Loucy (cell line): ENCODE results near the gene OVOL2.

Experiments
- H2AFZ ChIP-seq: fragments of 200-600 bp; sonication (generic); 2 replicates; pipeline ENCODE4 v1.6.0; 2016; ENCODE audit warnings: antibody characterized with exemption, mild to moderate bottlenecking, low read length, moderate library complexity
- H3F3A ChIP-seq: fragments of 200-600 bp; 2 replicates; pipeline ENCODE4 v1.6.0; 2016; ENCODE audit warnings: antibody characterized with exemption, low read depth, mild to moderate bottlenecking
- H3K27me3 ChIP-seq: fragments of 200-600 bp; sonication (generic); 2 replicates; pipeline ENCODE4 v1.6.1; 2014; ENCODE audit warnings: low read length, mild to moderate bottlenecking; ENCODE audit not compliant: insufficient read depth, poor library complexity, severe bottlenecking
- H3K36me3 ChIP-seq: fragments of 200-600 bp; sonication (generic); 2 replicates; pipeline ENCODE4 v1.6.1; 2016; ENCODE audit warnings: low read length; ENCODE audit not compliant: insufficient read depth
- H3K4me1 ChIP-seq: fragments of 200-600 bp; sonication (generic); 2 replicates; pipeline ENCODE4 v1.5.1; 2014; ENCODE audit warnings: low read length, mild to moderate bottlenecking; ENCODE audit not compliant: insufficient read depth, poor library complexity, severe bottlenecking
- H3K4me2 ChIP-seq: fragments of 200-600 bp; sonication (generic); 2 replicates; pipeline ENCODE4 v1.6.0; 2014; ENCODE audit warnings: antibody characterized with exemption, low read length, low read depth, mild to moderate bottlenecking; ENCODE audit not compliant: poor library complexity, severe bottlenecking
- H3K4me3 ChIP-seq: fragments of 200-600 bp; sonication (generic); 2 replicates; pipeline ENCODE4 v1.5.1; 2014; ENCODE audit warnings: low read length, mild to moderate bottlenecking, mixed read lengths; ENCODE audit not compliant: poor library complexity, severe bottlenecking
- H3K79me2 ChIP-seq: fragments of 200-600 bp; sonication (generic); 2 replicates; pipeline ENCODE4 v1.6.1; 2014; ENCODE audit warnings: low read length; ENCODE audit not compliant: insufficient read depth
- H3K9ac ChIP-seq: fragments of 200-600 bp; sonication (generic); 2 replicates; pipeline ENCODE4 v1.6.0; 2014; ENCODE audit warnings: mild to moderate bottlenecking, low read depth, low read length, moderate library complexity; ENCODE audit not compliant: poor library complexity, severe bottlenecking
- H3K9me2 ChIP-seq: fragments of 200-600 bp; sonication (generic); replicated peaks from 2 replicates; pipeline ENCODE4 v1.6.1; 2016; ENCODE audit warnings: low read depth, low read length, mixed read lengths
- H3K9me3 ChIP-seq: fragments of 200-600 bp; sonication (generic); 2 replicates; pipeline ENCODE4 v1.6.1; 2014; ENCODE audit warnings: mild to moderate bottlenecking, antibody characterized with exemption, low read length, low read depth; ENCODE audit not compliant: insufficient read depth
- H4K20me1 ChIP-seq: fragments of 200-600 bp; sonication (generic); 2 replicates; pipeline ENCODE4 v1.6.0; 2014; ENCODE audit warnings: antibody characterized with exemption, low read length, mild to moderate bottlenecking; ENCODE audit not compliant: insufficient read depth, poor library complexity, severe bottlenecking
- EZH2phosphoT487 ChIP-seq: fragments of 200-600 bp; IDR thresholded peaks from 2 replicates; pipeline ENCODE4 v1.6.1; 2018; ENCODE audit warnings: antibody characterized with exemption, mild to moderate bottlenecking, moderate library complexity, borderline replicate concordance
- TF ChIP-seq, protein P1 (sequence below): fragments of 200-600 bp; sonication (generic); conservative IDR thresholded peaks from 2 replicates; pipeline ENCODE4 v1.5.1; 2014; ENCODE audit warnings: mild to moderate bottlenecking, antibody characterized with exemption, low read length

Gene OVOL2

DNA sequence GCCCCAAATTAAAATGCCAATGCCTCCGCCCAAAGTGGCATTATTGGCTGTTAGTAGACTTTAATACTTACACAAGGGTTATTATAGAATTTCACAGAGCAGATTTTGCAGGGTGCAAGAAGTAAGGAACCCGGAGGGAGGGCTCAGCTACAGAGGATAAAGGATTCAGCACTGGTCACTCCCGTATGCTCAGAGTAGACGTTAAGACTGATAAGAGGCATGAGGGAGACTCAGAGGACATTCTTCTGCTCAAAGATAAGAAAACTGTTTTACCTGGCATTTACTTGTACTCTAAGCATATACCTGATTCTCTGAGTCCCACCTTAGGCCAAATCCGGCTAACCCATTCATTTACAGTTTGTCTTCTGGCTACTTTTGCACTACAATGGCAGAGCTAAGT, 36.5 kb upstream of the OVOL2 start:
- Histone ChIP-seq H3K79me2 (no peaks in the 10 kb centered on the region), H3K9ac (no peak overlapping the region), H3K27me3 (no peaks in the 10 kb centered on the region), H3K36me3 (no peaks in the 10 kb centered on the region), H3F3A (no peaks in the 10 kb centered on the region), H3K4me2 (no peak overlapping the region), H3K4me1 (no peaks in the 10 kb centered on the region), H3K9me2 (no peaks in the 10 kb centered on the region), H4K20me1 (no peaks in the 10 kb centered on the region), H3K9me3 (no peaks in the 10 kb centered on the region), H3K4me3 (no peak overlapping the region), H2AFZ (no peak overlapping the region)
- TF ChIP-seq, protein P1, sequence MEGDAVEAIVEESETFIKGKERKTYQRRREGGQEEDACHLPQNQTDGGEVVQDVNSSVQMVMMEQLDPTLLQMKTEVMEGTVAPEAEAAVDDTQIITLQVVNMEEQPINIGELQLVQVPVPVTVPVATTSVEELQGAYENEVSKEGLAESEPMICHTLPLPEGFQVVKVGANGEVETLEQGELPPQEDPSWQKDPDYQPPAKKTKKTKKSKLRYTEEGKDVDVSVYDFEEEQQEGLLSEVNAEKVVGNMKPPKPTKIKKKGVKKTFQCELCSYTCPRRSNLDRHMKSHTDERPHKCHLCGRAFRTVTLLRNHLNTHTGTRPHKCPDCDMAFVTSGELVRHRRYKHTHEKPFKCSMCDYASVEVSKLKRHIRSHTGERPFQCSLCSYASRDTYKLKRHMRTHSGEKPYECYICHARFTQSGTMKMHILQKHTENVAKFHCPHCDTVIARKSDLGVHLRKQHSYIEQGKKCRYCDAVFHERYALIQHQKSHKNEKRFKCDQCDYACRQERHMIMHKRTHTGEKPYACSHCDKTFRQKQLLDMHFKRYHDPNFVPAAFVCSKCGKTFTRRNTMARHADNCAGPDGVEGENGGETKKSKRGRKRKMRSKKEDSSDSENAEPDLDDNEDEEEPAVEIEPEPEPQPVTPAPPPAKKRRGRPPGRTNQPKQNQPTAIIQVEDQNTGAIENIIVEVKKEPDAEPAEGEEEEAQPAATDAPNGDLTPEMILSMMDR, result no peak
- no peak for TF ChIP-seq EZH2phosphoT487

DNA sequence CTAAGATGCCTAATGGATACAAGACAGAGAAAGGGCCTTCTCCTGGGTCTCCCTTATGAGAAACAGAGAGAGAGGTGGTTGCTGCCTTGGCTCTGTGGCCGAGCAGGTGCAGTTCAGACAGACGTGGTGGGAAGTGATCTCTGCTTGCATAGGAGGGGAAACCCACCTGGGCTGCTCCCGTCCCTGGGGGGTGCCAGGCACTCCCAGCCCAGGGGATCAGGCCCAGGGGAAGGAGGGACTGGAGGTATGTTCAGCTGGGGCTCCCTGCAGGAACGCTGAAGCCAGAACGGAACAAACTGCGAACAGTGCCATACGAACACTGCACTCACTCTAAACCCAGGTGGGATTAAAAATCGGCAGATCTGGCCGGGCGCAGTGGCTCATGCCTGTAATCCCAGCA, 35.7 kb upstream of the OVOL2 start:
- Histone ChIP-seq H2AFZ (no peak overlapping the region), H4K20me1 (no peaks in the 10 kb centered on the region), H3K9me2 (no peaks in the 10 kb centered on the region), H3K36me3 (no peaks in the 10 kb centered on the region), H3K9ac (no peak overlapping the region), H3K9me3 (no peaks in the 10 kb centered on the region), H3K4me1 (no peaks in the 10 kb centered on the region), H3K4me2 (no peak overlapping the region), H3K79me2 (no peaks in the 10 kb centered on the region), H3K4me3 (no peak overlapping the region), H3F3A (no peaks in the 10 kb centered on the region), H3K27me3 (no peaks in the 10 kb centered on the region)
- TF ChIP-seq EZH2phosphoT487, result no peak
- TF ChIP-seq, protein P1, result no peak

DNA sequence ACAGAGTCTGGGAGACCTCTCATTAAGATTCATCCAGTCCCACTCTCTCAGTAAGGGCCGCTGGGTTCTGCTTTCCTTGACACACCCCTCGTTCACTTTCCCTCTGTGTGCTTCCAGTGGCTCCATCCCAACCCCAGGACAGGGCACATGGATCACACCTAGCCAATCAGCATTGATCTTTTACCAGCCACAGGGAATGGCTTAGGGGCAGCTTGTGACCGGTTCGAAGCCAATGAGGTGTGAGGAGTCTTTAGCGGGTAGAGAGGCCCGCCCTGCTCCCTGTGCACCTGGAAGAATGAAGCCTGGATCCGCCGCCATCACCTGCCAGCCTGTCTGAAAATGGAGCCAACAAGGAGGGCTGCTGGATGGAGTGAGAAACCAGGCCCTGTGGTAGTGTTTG, 35.2 kb upstream of the OVOL2 start:
- Histone ChIP-seq H2AFZ (no peak overlapping the region), H3K9me3 (no peaks in the 10 kb centered on the region), H3F3A (no peaks in the 10 kb centered on the region), H3K4me1 (no peaks in the 10 kb centered on the region), H3K27me3 (no peaks in the 10 kb centered on the region), H3K9ac (no peak overlapping the region), H3K4me3 (no peak overlapping the region), H4K20me1 (no peaks in the 10 kb centered on the region), H3K79me2 (no peaks in the 10 kb centered on the region), H3K9me2 (no peaks in the 10 kb centered on the region), H3K4me2 (no peak overlapping the region), H3K36me3 (no peaks in the 10 kb centered on the region)
- TF ChIP-seq, protein P1, result no peak
- TF ChIP-seq EZH2phosphoT487, result no peak
